ENCODE measurements around the gene IDH3G.

DNA sequence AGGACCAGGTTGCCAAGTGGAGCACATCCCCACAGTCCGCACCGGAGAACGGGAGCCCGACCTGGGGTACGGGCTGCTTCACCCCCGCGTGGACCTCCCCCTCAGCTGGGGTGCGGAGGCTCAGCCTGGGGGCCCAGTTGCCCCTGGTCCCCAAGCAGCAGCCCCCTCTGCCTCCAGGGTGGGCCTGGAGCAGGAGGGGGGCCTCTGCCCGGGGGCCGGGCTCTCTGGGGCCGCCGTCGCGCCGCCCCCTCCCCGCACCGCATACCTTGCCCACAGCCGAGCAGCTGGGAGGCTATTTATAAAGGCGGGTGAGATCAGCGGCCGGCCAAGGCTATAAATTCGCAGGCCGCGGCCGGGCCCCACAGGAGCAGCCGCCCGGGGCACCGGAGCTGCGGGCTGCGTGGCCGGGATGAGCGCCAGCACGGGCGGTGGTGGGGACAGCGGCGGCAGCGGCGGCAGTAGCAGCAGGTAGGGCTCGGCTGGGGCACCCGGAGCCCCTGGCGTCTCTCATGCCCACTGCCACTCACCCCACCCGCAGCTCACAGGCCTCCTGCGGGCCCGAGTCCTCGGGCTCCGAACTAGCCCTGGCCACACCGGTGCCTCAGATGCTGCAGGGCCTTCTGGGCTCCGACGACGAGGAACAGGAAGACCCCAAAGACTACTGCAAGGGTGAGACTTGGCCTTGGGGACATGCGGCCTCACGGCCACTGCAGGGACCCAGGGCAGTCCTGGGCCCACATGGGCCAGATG, 13.3 kb downstream of the IDH3G start, which contains the start of gene SRPK3:
- TF ChIP-seq, protein P1, sequence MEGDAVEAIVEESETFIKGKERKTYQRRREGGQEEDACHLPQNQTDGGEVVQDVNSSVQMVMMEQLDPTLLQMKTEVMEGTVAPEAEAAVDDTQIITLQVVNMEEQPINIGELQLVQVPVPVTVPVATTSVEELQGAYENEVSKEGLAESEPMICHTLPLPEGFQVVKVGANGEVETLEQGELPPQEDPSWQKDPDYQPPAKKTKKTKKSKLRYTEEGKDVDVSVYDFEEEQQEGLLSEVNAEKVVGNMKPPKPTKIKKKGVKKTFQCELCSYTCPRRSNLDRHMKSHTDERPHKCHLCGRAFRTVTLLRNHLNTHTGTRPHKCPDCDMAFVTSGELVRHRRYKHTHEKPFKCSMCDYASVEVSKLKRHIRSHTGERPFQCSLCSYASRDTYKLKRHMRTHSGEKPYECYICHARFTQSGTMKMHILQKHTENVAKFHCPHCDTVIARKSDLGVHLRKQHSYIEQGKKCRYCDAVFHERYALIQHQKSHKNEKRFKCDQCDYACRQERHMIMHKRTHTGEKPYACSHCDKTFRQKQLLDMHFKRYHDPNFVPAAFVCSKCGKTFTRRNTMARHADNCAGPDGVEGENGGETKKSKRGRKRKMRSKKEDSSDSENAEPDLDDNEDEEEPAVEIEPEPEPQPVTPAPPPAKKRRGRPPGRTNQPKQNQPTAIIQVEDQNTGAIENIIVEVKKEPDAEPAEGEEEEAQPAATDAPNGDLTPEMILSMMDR (IDR thresholded peaks at IDR 0.05), result no peak
- no peak for TF ChIP-seq POLR2A (IDR thresholded peaks at IDR 0.05)

Data from testis (tissue), 2 donors.